ENCODE results near the gene TNNT3. TPM values are rescaled to one million over a fixed set of nuclear protein-coding genes. Genes with fewer than 3 reads are reported as not detected.

TNNT3 gene
- total and polyA plus RNA-seq, 5 donors: 9.0 to 63.1 (median 39.9) TPM

GRCh38 chr11:1966531-1966930 is 47.0 kb downstream of the TNNT3 start:
- no peak overlapping the region for H3K4me3 ChIP-seq (ENCODE audit: low read length)
- H3K27ac ChIP-seq (ENCODE audit: low read length): no peak overlapping the region
- H3K4me1 ChIP-seq (ENCODE audit: control insufficient read depth, insufficient read depth, low read length): no peaks in the 10 kb centered on the region
- H3K9me3 ChIP-seq (ENCODE audit: control insufficient read depth, low read length): no peaks in the 10 kb centered on the region
- DNase-seq (peak in 2 of 3 donors; percentile 57), ATAC-seq (peak in 1 of 2 donors; percentile 24)
- no peaks in the 10 kb centered on the region for H3K27me3 ChIP-seq (ENCODE audit: control insufficient read depth, insufficient read depth)
- intact Hi-C loops (cut with DNase I): no loop called here
- 63% methylated on average over 2 of the region's 18 CpGs for WGBS

GRCh38 chr11:1967641-1968225 is 48.2 kb downstream of the TNNT3 start:
- peak in 2 of 3 donors; percentile 11 to 18 for DNase-seq
- intact Hi-C loops (cut with DNase I): no loop called here
- Histone ChIP-seq H3K4me3 (ENCODE audit: low read length) (no peak overlapping the region), H3K27ac (ENCODE audit: low read length) (no peak overlapping the region), H3K27me3 (ENCODE audit: control insufficient read depth, insufficient read depth) (no peaks in the 10 kb centered on the region), H3K9me3 (ENCODE audit: control insufficient read depth, low read length) (no peaks in the 10 kb centered on the region), H3K4me1 (ENCODE audit: control insufficient read depth, insufficient read depth, low read length) (no peaks in the 10 kb centered on the region)
- peak; percentile 28 to 34 for ATAC-seq
- WGBS: no CpG with 5 or more reads among the region's 21 CpGs

DNA sequence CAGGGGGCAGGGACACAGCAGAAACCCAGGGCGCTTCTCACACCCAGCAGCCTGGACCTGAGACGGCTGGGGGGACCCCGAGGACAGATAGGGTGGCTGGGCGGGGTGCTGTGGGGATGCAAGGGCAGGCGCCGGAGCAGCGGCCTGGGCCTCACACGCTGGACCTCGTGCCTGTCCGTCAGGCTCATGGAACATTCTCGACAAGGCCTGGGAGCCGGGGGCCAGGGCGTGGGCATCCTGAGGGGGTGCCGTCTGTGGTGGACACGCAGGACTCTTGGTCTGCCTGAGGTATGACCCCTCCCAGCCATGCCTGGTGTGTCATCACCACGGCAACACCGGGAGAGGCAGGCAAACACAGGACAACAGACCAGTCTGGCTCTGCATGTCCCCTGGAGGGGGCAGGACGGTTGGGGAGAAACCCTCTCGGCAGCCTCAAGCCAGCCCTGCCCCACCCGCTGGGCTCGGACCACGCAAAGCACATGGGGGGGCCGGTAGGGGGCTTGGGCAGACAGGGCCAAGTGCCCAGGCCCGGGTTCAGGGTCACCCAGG is 49.0 kb downstream of the TNNT3 start:
- Histone ChIP-seq H3K27me3 (ENCODE audit: control insufficient read depth, insufficient read depth) (no peaks in the 10 kb centered on the region), H3K27ac (ENCODE audit: low read length) (no peak overlapping the region), H3K9me3 (ENCODE audit: control insufficient read depth, low read length) (no peaks in the 10 kb centered on the region), H3K4me1 (ENCODE audit: control insufficient read depth, insufficient read depth, low read length) (no peaks in the 10 kb centered on the region), H3K4me3 (ENCODE audit: low read length) (no peak overlapping the region)
- peak; percentile 12 to 47 (median 22) for DNase-seq
- 60% methylated on average over 4 of the region's 24 CpGs for WGBS
- intact Hi-C loops (cut with DNase I): no loop called here
- peak; percentile 61 to 82 for ATAC-seq

DNA sequence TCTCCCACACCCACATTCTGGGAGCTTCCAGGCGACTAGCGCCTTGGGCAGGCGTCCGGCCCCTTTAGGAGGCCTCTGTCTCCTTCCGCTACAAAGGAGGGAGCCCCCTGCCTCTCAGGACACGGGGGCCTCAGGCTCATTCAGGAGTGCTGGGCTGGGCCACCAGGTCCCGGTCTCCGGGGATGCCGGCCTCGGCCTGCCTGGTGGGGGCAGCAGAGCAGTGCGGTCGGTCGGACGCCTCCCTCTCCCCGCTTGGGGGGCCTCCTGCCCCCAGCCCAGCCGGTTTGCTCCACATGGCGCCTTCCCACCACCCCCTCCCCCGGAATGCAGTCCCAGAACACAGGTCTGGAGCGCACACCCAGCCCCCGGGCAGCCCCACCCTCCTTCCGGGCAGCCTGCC is 49.5 kb downstream of the TNNT3 start:
- Histone ChIP-seq H3K4me3 (ENCODE audit: low read length) (no peak overlapping the region), H3K27ac (ENCODE audit: low read length) (no peak overlapping the region), H3K4me1 (ENCODE audit: control insufficient read depth, insufficient read depth, low read length) (no peaks in the 10 kb centered on the region), H3K9me3 (ENCODE audit: control insufficient read depth, low read length) (no peaks in the 10 kb centered on the region), H3K27me3 (ENCODE audit: control insufficient read depth, insufficient read depth) (no peaks in the 10 kb centered on the region)
- DNase-seq (no peak), ATAC-seq (peak; percentile 29 to 65)
- intact Hi-C loops (cut with DNase I): no loop called here
- no CpG with 5 or more reads among the region's 21 CpGs for WGBS

- WGBS: no CpG with 5 or more reads among the region's 23 CpGs
- H3K4me1 ChIP-seq (ENCODE audit: control insufficient read depth, insufficient read depth, low read length): no peaks in the 10 kb centered on the region
- no peak overlapping the region for H3K27ac ChIP-seq (ENCODE audit: low read length)
- no peak for DNase-seq
- H3K9me3 ChIP-seq (ENCODE audit: control insufficient read depth, low read length): no peaks in the 10 kb centered on the region
- intact Hi-C loops (cut with DNase I): no loop called here
- no peak for ATAC-seq
- H3K4me3 ChIP-seq (ENCODE audit: low read length): no peak overlapping the region
- no peaks in the 10 kb centered on the region for H3K27me3 ChIP-seq (ENCODE audit: control insufficient read depth, insufficient read depth)
These were observed 50.3 kb downstream of the TNNT3 start for GRCh38 chr11:1969776-1970175.

DNA sequence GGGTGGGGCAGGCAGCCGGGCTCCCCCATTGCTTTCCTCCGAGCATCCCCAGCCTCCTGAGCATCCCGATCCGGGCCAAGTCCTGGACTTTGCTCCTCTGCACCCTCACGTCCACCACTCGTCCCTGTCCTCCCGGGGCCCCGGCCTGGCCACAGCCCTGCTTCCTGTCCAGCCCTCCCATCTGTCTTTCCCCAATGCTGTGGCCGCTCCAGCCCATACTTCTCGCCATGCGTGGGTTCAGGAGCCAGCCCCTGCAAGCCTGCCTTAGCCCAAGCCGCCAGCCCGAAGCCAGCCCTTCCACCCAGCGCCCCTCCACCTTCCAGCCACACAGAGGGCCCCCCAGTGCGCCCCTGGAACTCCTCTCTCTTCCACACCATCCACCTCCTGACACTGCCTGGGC is 51.5 kb downstream of the TNNT3 start:
- intact Hi-C loops (cut with DNase I): no loop called here
- WGBS: 95% methylated on average over 8 of the region's 15 CpGs
- DNase-seq (peak; percentile 1 to 62 (median 16)), ATAC-seq (no peak)
- Histone ChIP-seq H3K9me3 (ENCODE audit: control insufficient read depth, low read length) (no peaks in the 10 kb centered on the region), H3K4me3 (ENCODE audit: low read length) (no peak overlapping the region), H3K4me1 (ENCODE audit: control insufficient read depth, insufficient read depth, low read length) (no peaks in the 10 kb centered on the region), H3K27me3 (ENCODE audit: control insufficient read depth, insufficient read depth) (no peaks in the 10 kb centered on the region), H3K27ac (ENCODE audit: low read length) (no peak overlapping the region)

- DNase-seq (no peak), ATAC-seq (no peak)
- Histone ChIP-seq H3K27ac (ENCODE audit: low read length) (no peak overlapping the region), H3K4me3 (ENCODE audit: low read length) (no peak overlapping the region), H3K9me3 (ENCODE audit: control insufficient read depth, low read length) (no peaks in the 10 kb centered on the region), H3K27me3 (ENCODE audit: control insufficient read depth, insufficient read depth) (no peaks in the 10 kb centered on the region), H3K4me1 (ENCODE audit: control insufficient read depth, insufficient read depth, low read length) (no peaks in the 10 kb centered on the region)
- WGBS: no CpG with 5 or more reads among the region's 13 CpGs
- intact Hi-C loops (cut with DNase I): no loop called here
These were observed 55.7 kb downstream of the TNNT3 start for GRCh38 chr11:1975185-1975584.

GRCh38 chr11:1978720-1979473 is 59.4 kb downstream of the TNNT3 start:
- 88% methylated on average over 11 of the region's 26 CpGs for WGBS
- ATAC-seq (no peak), DNase-seq (peak in 2 of 3 donors; percentile 9 to 29)
- Histone ChIP-seq H3K4me1 (ENCODE audit: control insufficient read depth, insufficient read depth, low read length) (no peaks in the 10 kb centered on the region), H3K27me3 (ENCODE audit: control insufficient read depth, insufficient read depth) (no peaks in the 10 kb centered on the region), H3K9me3 (ENCODE audit: control insufficient read depth, low read length) (no peaks in the 10 kb centered on the region), H3K27ac (ENCODE audit: low read length) (no peak overlapping the region), H3K4me3 (ENCODE audit: low read length) (no peak overlapping the region)
- intact Hi-C loops (cut with DNase I): no loop called here

- 74% methylated on average over 3 of the region's 11 CpGs for WGBS
- Histone ChIP-seq H3K27ac (ENCODE audit: low read length) (no peak overlapping the region), H3K9me3 (ENCODE audit: control insufficient read depth, low read length) (no peaks in the 10 kb centered on the region), H3K4me3 (ENCODE audit: low read length) (no peak overlapping the region), H3K27me3 (ENCODE audit: control insufficient read depth, insufficient read depth) (no peaks in the 10 kb centered on the region), H3K4me1 (ENCODE audit: control insufficient read depth, insufficient read depth, low read length) (no peaks in the 10 kb centered on the region)
- no peak for ATAC-seq
- DNase-seq: peak in 1 of 3 donors; percentile 11
- intact Hi-C loops (cut with DNase I): no loop called here
These were observed 60.1 kb downstream of the TNNT3 start for GRCh38 chr11:1979607-1980006.

GRCh38 chr11:1982873-1983600 is 63.5 kb downstream of the TNNT3 start:
- Histone ChIP-seq H3K27ac (ENCODE audit: low read length) (no peak overlapping the region), H3K4me1 (ENCODE audit: control insufficient read depth, insufficient read depth, low read length) (no peaks in the 10 kb centered on the region), H3K9me3 (ENCODE audit: control insufficient read depth, low read length) (no peaks in the 10 kb centered on the region), H3K4me3 (ENCODE audit: low read length) (no peak overlapping the region), H3K27me3 (ENCODE audit: control insufficient read depth, insufficient read depth) (no peaks in the 10 kb centered on the region)
- WGBS: no CpG with 5 or more reads among the region's 26 CpGs
- intact Hi-C loops (cut with DNase I): no loop called here
- DNase-seq (no peak), ATAC-seq (no peak)

DNA sequence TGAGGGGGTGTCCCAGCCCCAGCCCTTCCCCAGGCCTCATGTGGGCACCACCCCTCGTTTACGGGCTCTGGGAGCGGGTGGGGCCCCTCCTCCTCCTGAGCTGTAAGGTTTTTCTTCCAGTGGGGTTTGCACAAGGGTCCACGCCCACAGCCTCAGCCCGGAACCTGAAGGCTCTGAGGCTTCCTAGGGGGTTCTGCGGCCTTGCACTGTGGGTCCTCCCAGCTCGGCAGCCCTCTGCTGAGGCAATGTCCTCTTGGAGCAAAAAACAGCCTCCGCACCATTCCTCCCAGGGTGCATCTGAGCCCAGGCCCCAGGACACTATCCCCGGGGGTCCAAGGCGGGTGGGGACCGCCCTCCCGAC is 64.1 kb downstream of the TNNT3 start:
- Histone ChIP-seq H3K9me3 (ENCODE audit: control insufficient read depth, low read length) (no peaks in the 10 kb centered on the region), H3K27me3 (ENCODE audit: control insufficient read depth, insufficient read depth) (no peaks in the 10 kb centered on the region), H3K4me3 (ENCODE audit: low read length) (no peak overlapping the region), H3K27ac (ENCODE audit: low read length) (no peak overlapping the region), H3K4me1 (ENCODE audit: control insufficient read depth, insufficient read depth, low read length) (no peaks in the 10 kb centered on the region)
- ATAC-seq: no peak
- 88% methylated on average over 10 of the region's 12 CpGs for WGBS
- peak in 2 of 3 donors; percentile 16 to 39 for DNase-seq
- intact Hi-C loops (cut with DNase I): no loop called here

Measured in right cardiac atrium (tissue), 5 donors.